Subcutaneous adipose tissue (tissue), 4 donors: Measurements from ENCODE around the gene TSG101. TPM values are rescaled to one million over a fixed set of nuclear protein-coding genes. Genes with fewer than 3 reads are reported as not detected.

Experiments used
- total RNA-seq, 4 donors: library from RNA; depleted of rRNA; stranded (reverse); fragments of >200 nt; gene quantifications; one replicate each; pipeline ENCODE4 v1.1.0, GENCODE V29; 2016
- TF ChIP-seq, protein P1 (sequence below): fragments of 450-650 bp; IDR thresholded peaks from one replicate; pipeline ENCODE4 v1.5.1; 2016; ENCODE audit warnings: low read depth, mild to moderate bottlenecking, control low read depth, antibody characterized with exemption, moderate library complexity

TSG101 gene
- total RNA-seq, 4 donors from 2014 or later = 62.1 to 134 (median 79.7) TPM

DNA sequence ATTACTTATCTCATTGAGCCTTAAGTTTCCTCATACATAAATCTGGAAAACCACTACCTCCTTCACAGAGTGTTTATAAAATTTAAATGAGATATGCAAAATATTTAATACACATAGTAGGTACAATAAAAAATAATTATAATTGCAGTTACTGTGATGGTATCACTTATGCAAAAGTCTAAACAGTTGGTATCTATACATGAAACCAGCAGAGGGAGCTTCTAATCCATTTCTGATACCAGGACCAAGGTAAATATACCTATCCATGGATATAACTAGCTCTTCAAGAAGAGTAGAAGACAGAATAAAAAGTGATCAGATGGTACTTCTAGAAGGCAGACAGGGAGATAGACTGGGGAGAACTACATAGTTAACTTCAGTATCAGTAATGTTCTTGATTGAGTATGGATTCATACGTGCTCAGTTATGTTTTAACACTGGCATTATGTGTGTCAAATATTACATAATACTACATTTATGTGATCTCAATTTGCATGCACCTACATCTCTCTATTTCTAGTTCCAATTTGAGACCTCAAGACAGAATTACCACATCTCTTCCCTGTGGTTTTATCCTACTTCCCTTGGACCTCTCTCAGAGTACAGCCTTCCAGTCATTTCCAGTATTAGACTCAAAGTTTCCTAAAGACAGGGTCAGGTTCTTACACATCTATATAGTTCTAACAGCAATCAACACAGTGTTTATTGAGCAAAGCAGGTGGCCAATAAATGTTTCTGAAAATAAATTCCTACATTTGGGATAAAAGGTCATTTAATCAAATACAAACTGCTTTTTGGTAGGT, 13.7 kb upstream of the TSG101 start:
- TF ChIP-seq, protein P1, sequence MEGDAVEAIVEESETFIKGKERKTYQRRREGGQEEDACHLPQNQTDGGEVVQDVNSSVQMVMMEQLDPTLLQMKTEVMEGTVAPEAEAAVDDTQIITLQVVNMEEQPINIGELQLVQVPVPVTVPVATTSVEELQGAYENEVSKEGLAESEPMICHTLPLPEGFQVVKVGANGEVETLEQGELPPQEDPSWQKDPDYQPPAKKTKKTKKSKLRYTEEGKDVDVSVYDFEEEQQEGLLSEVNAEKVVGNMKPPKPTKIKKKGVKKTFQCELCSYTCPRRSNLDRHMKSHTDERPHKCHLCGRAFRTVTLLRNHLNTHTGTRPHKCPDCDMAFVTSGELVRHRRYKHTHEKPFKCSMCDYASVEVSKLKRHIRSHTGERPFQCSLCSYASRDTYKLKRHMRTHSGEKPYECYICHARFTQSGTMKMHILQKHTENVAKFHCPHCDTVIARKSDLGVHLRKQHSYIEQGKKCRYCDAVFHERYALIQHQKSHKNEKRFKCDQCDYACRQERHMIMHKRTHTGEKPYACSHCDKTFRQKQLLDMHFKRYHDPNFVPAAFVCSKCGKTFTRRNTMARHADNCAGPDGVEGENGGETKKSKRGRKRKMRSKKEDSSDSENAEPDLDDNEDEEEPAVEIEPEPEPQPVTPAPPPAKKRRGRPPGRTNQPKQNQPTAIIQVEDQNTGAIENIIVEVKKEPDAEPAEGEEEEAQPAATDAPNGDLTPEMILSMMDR = no peak

DNA sequence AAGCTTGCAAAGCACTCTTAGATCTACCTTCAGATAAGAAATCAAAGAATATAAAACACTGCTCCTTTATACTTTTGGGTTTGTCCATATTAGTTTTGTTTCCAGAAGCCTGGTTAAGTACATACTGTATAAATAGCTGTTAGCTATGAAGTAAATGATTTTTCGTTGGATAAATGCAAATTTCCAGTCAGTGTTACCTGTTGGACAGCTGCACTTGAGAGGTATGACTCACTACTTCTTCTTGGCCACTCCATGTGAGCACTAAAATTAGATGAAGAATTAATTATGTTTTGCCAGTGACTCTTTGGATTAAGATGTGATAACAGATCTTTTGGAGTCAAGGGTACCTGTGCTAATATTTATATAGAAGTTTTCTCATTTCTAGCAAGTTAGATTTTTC, 9.5 kb upstream of the TSG101 start:
- TF ChIP-seq, protein P1 = no peak

DNA sequence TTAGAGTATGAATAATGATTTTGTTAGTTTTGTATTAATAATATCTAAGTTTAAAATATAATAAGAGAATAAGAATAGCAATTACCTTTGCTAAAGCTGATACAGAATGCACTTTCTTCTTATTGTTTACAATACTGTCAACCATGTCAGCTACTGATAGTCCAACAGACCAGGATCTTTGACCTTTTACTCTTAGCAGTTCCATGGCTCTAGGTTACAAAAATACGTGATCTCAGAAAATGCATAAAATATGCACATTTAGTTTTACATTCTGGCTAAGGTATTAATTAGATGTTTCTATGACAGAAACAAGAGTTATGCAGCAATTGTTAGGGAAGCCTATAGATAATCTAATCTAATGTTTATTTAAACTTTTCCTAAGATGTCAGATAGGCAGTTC, 7.5 kb upstream of the TSG101 start:
- TF ChIP-seq, protein P1 = no peak

DNA sequence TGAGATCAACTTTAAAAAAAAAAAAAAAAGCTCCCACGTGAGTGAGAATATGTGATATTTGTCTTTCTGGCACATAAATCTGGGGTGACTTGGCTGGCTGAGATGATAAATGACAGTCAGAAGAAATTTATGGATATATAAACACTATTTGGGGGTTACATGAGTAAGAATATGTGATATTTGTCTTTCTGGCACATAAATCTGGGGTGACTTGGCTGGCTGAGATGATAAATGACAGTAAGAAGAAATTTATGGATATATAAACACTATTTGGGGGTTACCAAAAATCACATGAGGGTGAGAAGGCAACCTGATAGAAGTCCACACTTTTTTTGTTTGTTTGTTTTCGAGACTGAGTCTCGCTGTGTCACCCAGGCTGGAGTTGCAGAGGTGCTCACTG, 6.6 kb upstream of the TSG101 start:
- TF ChIP-seq, protein P1 = no peak

DNA sequence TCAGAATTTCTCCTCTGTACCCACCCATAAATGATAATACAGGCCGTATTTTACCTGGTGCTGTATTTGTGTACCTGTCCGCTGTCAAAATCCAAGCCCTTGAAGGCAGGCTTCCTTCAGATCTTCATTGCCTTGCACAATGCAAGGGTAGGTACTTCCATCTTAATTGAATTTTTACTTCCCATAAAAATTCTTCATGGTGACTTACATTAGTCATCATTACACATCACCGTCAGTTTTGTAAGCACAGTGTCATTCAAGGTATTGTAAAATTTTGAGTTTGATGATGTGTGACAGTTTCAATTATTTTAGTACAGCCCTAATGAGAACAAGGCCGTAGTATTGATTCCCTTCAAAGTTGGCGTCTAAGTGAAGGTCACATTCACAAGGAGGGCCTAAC, 770 bp upstream of the TSG101 start:
- TF ChIP-seq, protein P1 = no peak

DNA sequence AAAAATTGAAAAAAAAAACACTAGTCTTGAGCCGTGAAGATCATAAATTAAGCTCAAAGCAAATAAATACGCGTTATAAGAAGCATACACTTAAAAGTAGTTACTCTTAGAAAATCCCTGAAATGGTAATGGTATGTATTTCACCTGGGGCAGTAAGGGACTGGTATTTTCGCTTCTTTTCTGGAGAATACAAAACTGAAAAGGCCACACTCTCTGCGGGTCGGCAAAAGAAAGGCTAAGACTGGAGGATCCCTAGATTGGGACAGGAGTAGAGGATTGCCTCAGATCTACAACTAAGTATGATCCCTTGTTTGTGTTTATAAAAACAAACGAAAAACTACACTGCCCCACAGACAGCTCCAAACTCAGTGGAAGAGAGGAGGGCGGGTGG, 617 bp downstream of the TSG101 start:
- TF ChIP-seq, protein P1 = no peak

DNA sequence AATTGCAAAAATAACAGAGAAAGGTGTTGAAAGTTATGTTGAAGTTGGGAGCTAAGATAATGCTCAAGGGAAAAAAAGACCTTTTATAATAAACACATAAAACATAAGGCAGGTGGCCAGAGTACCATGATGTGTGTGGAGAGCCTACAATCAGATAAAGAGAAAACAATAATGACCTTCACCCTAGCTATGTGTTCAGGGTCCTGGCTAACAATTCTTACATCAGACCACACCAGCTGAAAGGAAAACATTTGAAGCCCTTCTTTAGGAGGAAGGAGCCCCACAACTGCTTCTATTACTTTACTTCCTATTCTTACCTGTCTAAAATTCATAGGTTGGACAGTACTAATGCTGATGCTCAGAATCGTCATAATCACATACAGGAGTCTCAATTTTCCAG, 2.5 kb downstream of the TSG101 start:
- TF ChIP-seq, protein P1 = no peak
